ENCODE results near the gene SLC25A12. TPM values are rescaled to one million over a fixed set of nuclear protein-coding genes. Genes with fewer than 3 reads are reported as not detected.
"Not testable (repeated sequence)": the region's sequence is repeated elsewhere in the genome, so short reads cannot be mapped to it uniquely, and the experiment has no call there.

Gene SLC25A12
- total RNA-seq, 1 donor from 2014 or later: 34.6 TPM

GRCh38 chr2:171762879-171763573 lies 131.0 kb downstream of the SLC25A12 start:
- intact Hi-C loops (cut with micrococcal nuclease): no loop called here
- Mint-ChIP-seq H3K27ac (no peak overlapping the region), H3K4me1 (ENCODE audit: low read depth) (no peaks in the 10 kb centered on the region), H3K36me3 (ENCODE audit: low read depth) (peaks cover 35% of the 10 kb centered on the region), H3K27me3 (ENCODE audit: insufficient read depth) (no peaks in the 10 kb centered on the region), H3K4me3 (no peak overlapping the region), H3K9me3 (peaks cover 3% of the 10 kb centered on the region)
- no peak for DNase-seq (ENCODE audit: low spot score)

GRCh38 chr2:171761176-171761575 lies 132.9 kb downstream of the SLC25A12 start:
- H3K27ac Mint-ChIP-seq; H3K4me1 Mint-ChIP-seq (ENCODE audit: low read depth); H3K27me3 Mint-ChIP-seq (ENCODE audit: insufficient read depth); H3K4me3 Mint-ChIP-seq; intact Hi-C loops (cut with micrococcal nuclease); H3K9me3 Mint-ChIP-seq; DNase-seq (ENCODE audit: low spot score): not testable (repeated sequence)
- H3K36me3 Mint-ChIP-seq (ENCODE audit: low read depth): peaks cover 38% of the 10 kb centered on the region

- Mint-ChIP-seq H3K36me3 (ENCODE audit: low read depth) (peaks cover 46% of the 10 kb centered on the region), H3K9me3 (peaks cover 10% of the 10 kb centered on the region)
- H3K4me1 Mint-ChIP-seq (ENCODE audit: low read depth); H3K27ac Mint-ChIP-seq; H3K27me3 Mint-ChIP-seq (ENCODE audit: insufficient read depth); DNase-seq (ENCODE audit: low spot score); H3K4me3 Mint-ChIP-seq; intact Hi-C loops (cut with micrococcal nuclease): not testable (repeated sequence)
Measured at GRCh38 chr2:171758762-171759161, 135.3 kb downstream of the SLC25A12 start.

DNA sequence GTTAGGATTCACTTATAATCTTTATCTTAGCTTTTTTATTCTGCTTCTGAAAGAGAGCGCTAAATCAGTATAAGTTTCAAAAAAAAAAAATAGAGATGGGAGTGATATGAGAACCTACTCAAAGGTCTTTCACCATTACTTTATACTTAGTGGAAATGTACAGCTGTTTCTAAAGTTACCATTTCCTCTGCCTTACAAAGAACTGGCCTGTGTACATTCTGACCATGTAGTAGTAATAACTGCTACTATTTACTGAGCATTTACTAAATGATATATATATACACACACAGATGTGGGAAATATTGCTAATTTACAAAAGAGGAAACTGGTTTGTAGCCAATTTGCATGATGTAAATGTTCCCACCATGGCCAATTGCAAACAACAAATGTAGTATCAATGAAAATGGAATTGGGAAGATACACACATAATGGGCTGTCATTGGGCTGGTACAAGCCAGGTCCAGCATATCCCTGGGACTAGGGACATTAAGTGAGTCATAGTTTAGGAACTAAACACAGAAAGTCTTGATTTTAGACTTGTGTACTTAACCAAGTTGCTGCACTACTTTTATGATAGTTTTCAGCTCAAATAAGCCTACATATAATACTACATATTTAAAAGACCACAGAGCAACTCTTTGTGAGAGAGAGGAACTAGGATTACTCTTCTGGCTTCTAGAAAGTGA lies 139.6 kb downstream of the SLC25A12 start:
- no peak for DNase-seq (ENCODE audit: low spot score)
- no peaks in the 10 kb centered on the region for H3K4me1 Mint-ChIP-seq (ENCODE audit: low read depth)
- H3K27me3 Mint-ChIP-seq (ENCODE audit: insufficient read depth): no peaks in the 10 kb centered on the region
- H3K9me3 Mint-ChIP-seq: peaks cover 10% of the 10 kb centered on the region
- intact Hi-C loops (cut with micrococcal nuclease): no loop called here
- H3K27ac Mint-ChIP-seq: no peak overlapping the region
- peaks cover 30% of the 10 kb centered on the region for H3K36me3 Mint-ChIP-seq (ENCODE audit: low read depth)
- H3K4me3 Mint-ChIP-seq: no peak overlapping the region

GRCh38 chr2:171747371-171747770 lies 146.7 kb downstream of the SLC25A12 start:
- Mint-ChIP-seq H3K4me3 (no peak overlapping the region), H3K9me3 (no peaks in the 10 kb centered on the region), H3K27ac (no peak overlapping the region), H3K4me1 (ENCODE audit: low read depth) (no peaks in the 10 kb centered on the region), H3K36me3 (ENCODE audit: low read depth) (peaks cover 28% of the 10 kb centered on the region), H3K27me3 (ENCODE audit: insufficient read depth) (peaks cover 2% of the 10 kb centered on the region)
- DNase-seq (ENCODE audit: low spot score): no peak
- intact Hi-C loops (cut with micrococcal nuclease): no loop called here

DNA sequence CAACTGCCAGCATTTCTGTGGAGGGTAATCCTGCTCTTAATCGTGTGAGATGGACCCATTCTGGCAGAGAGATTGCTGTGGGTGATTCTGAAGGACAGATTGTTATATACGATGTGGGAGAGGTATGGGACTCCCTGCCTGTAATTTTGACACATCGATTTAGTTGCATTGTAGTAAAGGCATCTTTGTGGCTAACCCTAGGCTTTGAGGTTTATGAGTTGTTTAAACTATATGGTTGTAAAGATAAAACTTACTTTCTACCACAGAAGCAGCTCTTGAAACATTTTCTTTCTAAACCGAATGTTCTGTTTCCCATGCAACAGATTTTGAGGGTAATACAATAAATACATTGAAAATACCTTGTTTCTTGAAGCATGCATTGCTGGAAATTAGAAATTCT lies 148.2 kb downstream of the SLC25A12 start:
- Mint-ChIP-seq H3K27me3 (ENCODE audit: insufficient read depth) (peaks cover 2% of the 10 kb centered on the region), H3K36me3 (ENCODE audit: low read depth) (peaks cover 35% of the 10 kb centered on the region), H3K9me3 (no peaks in the 10 kb centered on the region), H3K4me1 (ENCODE audit: low read depth) (peaks cover 8% of the 10 kb centered on the region), H3K4me3 (no peak overlapping the region), H3K27ac (no peak overlapping the region)
- DNase-seq (ENCODE audit: low spot score): no peak
- intact Hi-C loops (cut with micrococcal nuclease): no loop called here

DNA sequence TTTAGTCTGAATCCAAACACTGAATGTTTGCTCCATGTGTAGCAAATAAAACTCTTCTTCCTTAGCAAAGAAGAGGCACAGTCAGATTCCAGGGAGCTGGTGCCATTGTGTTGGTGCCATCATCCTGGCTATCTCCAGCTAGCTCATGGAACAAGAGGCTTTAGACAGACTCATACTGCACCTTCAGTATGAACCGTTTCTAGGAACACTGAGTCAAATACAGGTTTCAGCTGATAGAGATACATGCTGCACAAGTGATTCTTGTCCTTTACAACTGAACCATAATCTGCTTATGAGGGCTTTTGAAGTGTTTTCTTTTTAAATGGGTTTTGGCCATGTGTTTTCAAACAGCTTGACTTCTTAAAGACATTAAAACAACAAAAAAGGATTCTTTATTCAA lies 148.9 kb downstream of the SLC25A12 start:
- H3K4me1 Mint-ChIP-seq (ENCODE audit: low read depth): peaks cover 11% of the 10 kb centered on the region
- H3K9me3 Mint-ChIP-seq: no peaks in the 10 kb centered on the region
- H3K36me3 Mint-ChIP-seq (ENCODE audit: low read depth): peaks cover 38% of the 10 kb centered on the region
- intact Hi-C loops (cut with micrococcal nuclease): no loop called here
- H3K27me3 Mint-ChIP-seq (ENCODE audit: insufficient read depth): peaks cover 2% of the 10 kb centered on the region
- H3K4me3 Mint-ChIP-seq: no peak overlapping the region
- no peak overlapping the region for H3K27ac Mint-ChIP-seq
- DNase-seq (ENCODE audit: low spot score): no peak

DNA sequence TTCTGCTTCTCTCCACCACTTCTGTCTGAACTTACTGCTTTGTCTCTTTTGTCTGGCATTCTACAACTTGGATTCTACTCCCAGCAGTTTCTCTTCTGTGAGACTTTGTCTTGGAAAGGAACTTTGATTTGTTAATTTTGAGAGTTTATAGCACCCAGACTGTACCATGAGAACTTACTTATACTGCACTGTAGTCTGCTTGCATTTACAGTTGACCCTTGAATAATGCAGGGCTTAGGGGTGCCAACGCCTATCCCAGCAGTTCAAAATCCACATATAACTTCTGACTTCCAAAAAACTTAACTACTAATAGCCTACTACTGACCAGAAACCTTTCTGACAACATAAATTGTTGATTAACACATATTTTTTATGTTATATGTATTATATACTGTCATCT lies 151.3 kb downstream of the SLC25A12 start:
- Mint-ChIP-seq H3K27me3 (ENCODE audit: insufficient read depth) (no peaks in the 10 kb centered on the region), H3K4me1 (ENCODE audit: low read depth) (peaks cover 11% of the 10 kb centered on the region), H3K27ac (no peak overlapping the region), H3K9me3 (no peaks in the 10 kb centered on the region), H3K36me3 (ENCODE audit: low read depth) (peaks cover 34% of the 10 kb centered on the region), H3K4me3 (no peak overlapping the region)
- no peak for DNase-seq (ENCODE audit: low spot score)
- intact Hi-C loops (cut with micrococcal nuclease): no loop called here

DNA sequence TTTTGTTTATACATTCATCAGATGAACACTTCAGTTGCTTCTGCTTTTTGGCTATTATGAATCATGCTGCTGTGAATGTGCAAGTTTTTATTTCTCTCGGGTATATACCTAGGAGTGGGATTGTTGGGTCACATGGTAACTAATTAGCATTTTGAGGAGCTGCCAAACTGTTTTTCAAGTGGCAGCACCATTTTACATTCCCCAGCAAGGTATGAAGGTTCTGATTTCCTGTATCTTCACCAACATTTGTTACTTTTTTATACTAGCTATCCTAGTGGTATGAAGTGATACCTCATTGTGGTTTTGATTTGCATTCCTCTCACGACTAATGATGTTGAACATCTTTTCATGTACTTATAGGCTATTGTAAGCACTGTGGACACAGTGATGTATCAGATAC lies 152.9 kb downstream of the SLC25A12 start:
- Mint-ChIP-seq H3K4me3 (no peak overlapping the region), H3K36me3 (ENCODE audit: low read depth) (peaks cover 40% of the 10 kb centered on the region), H3K4me1 (ENCODE audit: low read depth) (peaks cover 11% of the 10 kb centered on the region), H3K27ac (no peak overlapping the region), H3K27me3 (ENCODE audit: insufficient read depth) (no peaks in the 10 kb centered on the region), H3K9me3 (no peaks in the 10 kb centered on the region)
- no peak for DNase-seq (ENCODE audit: low spot score)
- intact Hi-C loops (cut with micrococcal nuclease): loop anchor here (1.0 kb wide), 1 partner anchor 23 kb away; no protein-coding TSS in a partner anchor

GRCh38 chr2:171735991-171736710 lies 157.9 kb downstream of the SLC25A12 start:
- intact Hi-C loops (cut with micrococcal nuclease): no loop called here
- H3K9me3 Mint-ChIP-seq: no peaks in the 10 kb centered on the region
- DNase-seq (ENCODE audit: low spot score): no peak
- peaks cover 7% of the 10 kb centered on the region for H3K4me1 Mint-ChIP-seq (ENCODE audit: low read depth)
- H3K36me3 Mint-ChIP-seq (ENCODE audit: low read depth): peaks cover 43% of the 10 kb centered on the region
- no peak overlapping the region for H3K4me3 Mint-ChIP-seq
- H3K27ac Mint-ChIP-seq: no peak overlapping the region
- H3K27me3 Mint-ChIP-seq (ENCODE audit: insufficient read depth): no peaks in the 10 kb centered on the region

Other genes with a start within 250 kb of the SLC25A12 start
- 49.3 and 49.4 TPM in 2 replicates for gene DYNC1I2, start 206.8 kb downstream of the SLC25A12 start, total RNA-seq
- gene HAT1, start 28.2 kb upstream of the SLC25A12 start, total RNA-seq: 68.2 and 73.1 TPM in 2 replicates
- gene METAP1D, start 105.7 kb upstream of the SLC25A12 start, total RNA-seq: 5.4 and 6.4 TPM in 2 replicates
- gene DLX1, start 191.3 kb upstream of the SLC25A12 start, total RNA-seq: not detected in 2 replicates
- 0.20 TPM in 1 of 2 replicates, not detected in the other for gene DLX2, start 208.7 kb upstream of the SLC25A12 start, total RNA-seq

Measured in activated T-helper 1 cell treated with anti-CD3 and anti-CD28 coated beads, Interleukin-12 subunit alpha, Interleukin-12 subunit beta, Interleukin-2, Interleukin-4 antibody, amounts not matched to agents 30 ng/mL and 10 ng/mL and 1 ng/mL, durations not matched to agents 14 hours and 24 hours and 36 hours (primary cell).